Skeletal muscle tissue (tissue), 4 donors: ENCODE measurements around the gene SPPL2A. TPM values are rescaled to one million over a fixed set of nuclear protein-coding genes. Genes with fewer than 3 reads are reported as not detected.
"Not testable (repeated sequence)": the region's sequence is repeated elsewhere in the genome, so short reads cannot be mapped to it uniquely, and the experiment has no call there.

Source experiments
- H3K27ac ChIP-seq: one replicate; pipeline ENCODE4 v1.7.0; 2013; ENCODE audit warnings: mild to moderate bottlenecking, low read depth, low read length, inconsistent platforms
- H3K27me3 ChIP-seq, 3 donors: one replicate each; pipeline ENCODE4 v1.7.0; 2013; ENCODE audit warnings: low read length in 3 of 3; ENCODE audit not compliant: control insufficient read depth in 3 of 3, insufficient read depth in 3 of 3
- H3K36me3 ChIP-seq, 3 donors: one replicate each; pipeline ENCODE4 v1.7.0; 2013; ENCODE audit warnings: low read length in 3 of 3; ENCODE audit not compliant: control insufficient read depth in 3 of 3, insufficient read depth in 3 of 3
- H3K4me1 ChIP-seq, 3 donors: one replicate each; pipeline ENCODE4 v1.7.0; 2013; ENCODE audit warnings: low read length in 3 of 3, mild to moderate bottlenecking in 3 of 3; ENCODE audit not compliant: control insufficient read depth in 3 of 3, insufficient read depth in 3 of 3
- H3K4me3 ChIP-seq, 3 donors: one replicate each; pipeline ENCODE4 v1.7.0; 2013; ENCODE audit warnings: low read length in 3 of 3
- H3K9ac ChIP-seq, 3 donors: one replicate each; pipeline ENCODE4 v1.7.0; 2013; ENCODE audit warnings: low read length in 3 of 3, mild to moderate bottlenecking in 3 of 3, moderate library complexity in 2 of 3, low read depth in 1 of 3
- H3K9me3 ChIP-seq, 3 donors: one replicate each; pipeline ENCODE4 v1.7.0; 2013; ENCODE audit warnings: low read length in 3 of 3; ENCODE audit not compliant: control insufficient read depth in 3 of 3
- total RNA-seq: library from RNA; depleted of rRNA; stranded (reverse); fragments of >200 nt; gene quantifications from one replicate; pipeline ENCODE4 v1.2.3, GENCODE V29; 2014
- donor health status: Osteomylitis.

The SPPL2A gene
- total RNA-seq, 1 donor from 2014 or later, result 33.4 TPM

DNA sequence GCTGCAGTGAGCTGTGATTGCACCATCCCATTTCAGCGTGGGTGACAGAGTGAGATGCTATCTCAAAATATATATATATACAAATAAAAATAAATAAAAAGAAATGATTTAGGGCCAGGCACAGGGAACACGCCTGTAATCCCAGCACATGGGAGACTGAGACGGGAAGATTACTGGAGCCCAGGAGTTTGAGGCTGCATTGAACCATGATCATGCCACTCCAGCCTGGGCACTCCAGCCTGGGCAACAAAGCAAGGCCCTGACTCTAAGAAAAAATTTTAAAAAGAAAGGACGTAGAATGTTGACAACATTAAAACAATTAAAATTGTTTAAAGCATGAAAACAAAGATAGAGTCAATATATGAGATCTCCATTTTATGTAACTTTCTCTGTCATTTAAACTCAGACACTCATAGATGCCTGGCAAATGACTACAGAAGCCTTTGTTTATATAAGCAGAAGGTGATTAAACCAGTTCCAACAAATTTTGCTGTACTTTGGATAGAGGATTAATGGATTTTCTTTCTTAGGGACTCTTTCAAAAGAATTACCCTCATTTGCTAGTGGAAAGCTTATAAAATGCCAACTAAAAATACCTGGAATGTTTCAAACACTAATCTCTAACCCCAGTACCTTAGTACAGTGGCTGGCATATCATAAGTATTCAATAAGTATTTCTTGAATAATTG, 68.3 kb downstream of the SPPL2A start:
- no peak overlapping the region for H3K4me3 ChIP-seq
- H3K27me3 ChIP-seq, result no peaks in the 10 kb centered on the region
- no peak overlapping the region for H3K9ac ChIP-seq
- H3K9me3 ChIP-seq, result no peaks in the 10 kb centered on the region
- no peak overlapping the region for H3K27ac ChIP-seq
- no peaks in the 10 kb centered on the region for H3K4me1 ChIP-seq
- no peaks in the 10 kb centered on the region for H3K36me3 ChIP-seq

DNA sequence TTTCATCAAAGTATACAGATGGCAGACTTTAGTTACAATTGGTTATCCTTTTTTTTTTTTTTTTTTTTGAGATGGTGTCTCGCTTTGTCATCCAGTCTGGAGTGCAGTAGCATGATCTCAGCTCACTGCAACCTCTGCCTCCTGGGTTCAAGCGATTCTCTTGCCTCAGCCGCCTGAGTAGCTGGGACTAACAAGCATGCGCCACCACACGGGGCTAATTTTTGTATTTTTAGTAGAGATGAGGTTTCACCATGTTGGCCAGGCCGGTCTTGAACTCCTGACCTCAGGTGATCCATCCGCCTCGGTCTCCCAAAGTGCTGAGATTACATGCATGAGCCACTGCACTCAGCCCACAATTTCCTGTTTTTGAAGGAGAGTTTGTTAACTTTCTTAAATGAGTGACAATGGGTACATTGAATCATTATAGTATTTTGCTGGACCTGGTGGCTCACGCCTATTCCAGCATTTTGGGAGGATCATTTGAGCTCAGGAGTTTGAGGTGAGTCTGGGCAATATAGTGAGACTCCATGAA, 70.8 kb downstream of the SPPL2A start:
- not testable (repeated sequence) for H3K27ac ChIP-seq, H3K27me3 ChIP-seq, H3K4me1 ChIP-seq, H3K9me3 ChIP-seq, H3K36me3 ChIP-seq, H3K4me3 ChIP-seq, H3K9ac ChIP-seq

DNA sequence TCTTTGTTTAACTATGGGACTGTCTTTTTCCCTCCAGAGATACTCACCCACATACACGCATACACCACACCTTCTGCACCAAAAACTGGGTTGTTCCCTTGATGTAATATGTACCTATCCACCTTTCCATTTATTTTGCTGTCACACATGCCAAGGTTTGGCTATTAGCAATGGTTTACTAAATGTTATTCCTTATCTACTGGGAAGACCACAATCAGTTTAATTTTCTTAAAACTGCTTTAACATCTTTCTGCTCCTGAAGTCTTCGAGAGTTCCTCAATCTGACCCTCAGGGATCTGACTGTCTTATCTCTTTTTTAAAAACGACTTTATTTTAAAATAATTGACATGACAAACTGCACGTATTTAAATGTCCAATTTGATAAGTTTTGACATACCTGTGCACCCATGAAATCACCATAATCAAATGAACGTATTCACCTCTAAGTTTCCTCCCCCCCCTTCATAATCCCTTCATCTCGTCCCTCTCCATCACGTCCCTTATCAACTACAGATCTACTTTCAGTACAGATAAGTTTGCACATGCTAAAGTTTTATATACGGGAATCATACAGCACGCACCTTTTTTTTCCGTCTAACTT, 78.1 kb downstream of the SPPL2A start:
- Histone ChIP-seq H3K27ac (peak overlapping the region; percentile 92), H3K9ac (peak overlapping the region; percentile 89 to 97 (median 91)), H3K9me3 (no peaks in the 10 kb centered on the region), H3K4me3 (peak overlapping the region; percentile 80 to 94 (median 84)), H3K36me3 (peaks cover 0 to 8% (median 0%) of the 10 kb centered on the region in 3 donors), H3K4me1 (peaks cover 8 to 28% (median 21%) of the 10 kb centered on the region in 3 donors), H3K27me3 (no peaks in the 10 kb centered on the region)

DNA sequence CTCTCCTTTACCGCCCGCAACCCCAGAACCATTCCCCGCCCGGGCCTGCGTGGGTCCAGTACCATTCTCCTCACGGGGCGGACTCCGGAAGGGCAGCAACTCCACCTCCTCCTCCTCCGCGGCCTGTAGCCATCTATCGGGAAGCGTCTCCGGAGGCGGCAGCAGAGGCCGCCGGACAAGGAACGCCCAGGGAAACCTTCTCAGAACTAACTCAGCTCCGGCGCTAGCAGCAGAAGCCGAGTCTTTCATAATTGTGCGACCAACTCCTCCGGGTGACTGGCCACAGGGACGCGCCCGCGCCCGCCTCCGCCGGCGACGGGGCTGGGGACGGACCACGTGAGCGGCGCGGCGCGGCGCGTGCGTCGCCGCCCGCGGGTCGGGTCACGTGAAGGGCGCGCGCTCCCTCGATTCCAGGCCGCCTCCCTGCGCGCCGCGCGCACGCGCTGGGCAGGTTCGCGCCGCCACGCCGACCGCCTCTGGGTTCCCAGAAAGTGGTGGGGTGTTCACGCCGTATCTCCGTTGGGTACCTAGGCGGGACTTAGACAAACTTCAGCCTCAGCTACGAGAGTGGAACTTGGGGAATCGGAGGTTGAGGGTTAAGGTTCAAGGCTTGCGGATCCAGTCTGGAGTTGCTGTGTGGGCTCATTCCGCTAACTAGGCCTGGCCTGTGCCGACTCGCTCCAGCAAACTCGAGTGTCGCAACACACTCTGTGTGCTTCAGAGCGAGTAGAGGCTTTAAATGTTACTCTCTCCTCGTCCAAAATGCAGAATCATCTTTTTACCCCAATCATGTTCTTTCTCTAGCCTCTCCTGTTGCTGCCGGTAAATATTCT, 78.8 kb downstream of the SPPL2A start, which contains the start of gene TRPM7:
TRPM7 (minus strand) TSS at position 329 of the 833 bp plus-strand sequence; CDS start at position 65, 264 bp downstream.
- H3K36me3 ChIP-seq, result peaks cover 0 to 8% (median 0%) of the 10 kb centered on the region in 3 donors
- peaks cover 8 to 28% (median 21%) of the 10 kb centered on the region in 3 donors for H3K4me1 ChIP-seq
- H3K27ac ChIP-seq, result peak within 1 kb of the TSS; percentile 92
- H3K9me3 ChIP-seq, result no peaks in the 10 kb centered on the region
- no peaks in the 10 kb centered on the region for H3K27me3 ChIP-seq
- peak within 1 kb of the TSS; percentile 91 to 97 (median 96) for H3K9ac ChIP-seq
- peak within 1 kb of the TSS; percentile 84 to 97 (median 94) for H3K4me3 ChIP-seq

DNA sequence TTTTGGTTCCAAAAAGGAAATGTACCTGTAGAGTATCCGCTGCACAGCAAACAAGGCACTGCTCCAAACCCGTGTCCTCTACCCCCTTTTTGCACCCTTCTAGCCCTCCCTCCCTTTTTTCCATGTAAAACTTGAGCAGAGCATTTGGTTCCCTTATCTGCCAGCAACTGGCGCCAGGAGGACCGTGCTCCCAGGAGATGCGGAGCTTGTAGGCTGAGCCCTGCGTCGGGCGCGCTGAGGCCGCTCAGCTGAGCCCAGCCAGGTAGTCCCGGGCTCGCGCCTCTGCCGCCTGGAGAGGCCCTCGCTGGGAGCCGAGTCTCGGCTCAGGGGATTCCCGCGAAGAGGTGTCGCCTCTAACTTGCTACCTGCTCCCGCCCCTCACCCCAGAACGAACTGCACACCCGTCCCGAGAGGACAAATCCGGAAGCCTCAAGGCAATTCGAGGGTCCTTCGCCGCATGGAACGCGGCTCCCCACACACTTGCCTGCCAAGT, 79.5 kb downstream of the SPPL2A start:
- H3K27ac ChIP-seq, result peak overlapping the region; percentile 92
- peak overlapping the region; percentile 84 to 97 (median 94) for H3K4me3 ChIP-seq
- H3K4me1 ChIP-seq, result peaks cover 8 to 33% (median 21%) of the 10 kb centered on the region in 3 donors
- H3K27me3 ChIP-seq, result no peaks in the 10 kb centered on the region
- no peaks in the 10 kb centered on the region for H3K9me3 ChIP-seq
- H3K36me3 ChIP-seq, result peaks cover 0 to 8% (median 0%) of the 10 kb centered on the region in 3 donors
- peak overlapping the region; percentile 78 to 97 (median 96) for H3K9ac ChIP-seq

DNA sequence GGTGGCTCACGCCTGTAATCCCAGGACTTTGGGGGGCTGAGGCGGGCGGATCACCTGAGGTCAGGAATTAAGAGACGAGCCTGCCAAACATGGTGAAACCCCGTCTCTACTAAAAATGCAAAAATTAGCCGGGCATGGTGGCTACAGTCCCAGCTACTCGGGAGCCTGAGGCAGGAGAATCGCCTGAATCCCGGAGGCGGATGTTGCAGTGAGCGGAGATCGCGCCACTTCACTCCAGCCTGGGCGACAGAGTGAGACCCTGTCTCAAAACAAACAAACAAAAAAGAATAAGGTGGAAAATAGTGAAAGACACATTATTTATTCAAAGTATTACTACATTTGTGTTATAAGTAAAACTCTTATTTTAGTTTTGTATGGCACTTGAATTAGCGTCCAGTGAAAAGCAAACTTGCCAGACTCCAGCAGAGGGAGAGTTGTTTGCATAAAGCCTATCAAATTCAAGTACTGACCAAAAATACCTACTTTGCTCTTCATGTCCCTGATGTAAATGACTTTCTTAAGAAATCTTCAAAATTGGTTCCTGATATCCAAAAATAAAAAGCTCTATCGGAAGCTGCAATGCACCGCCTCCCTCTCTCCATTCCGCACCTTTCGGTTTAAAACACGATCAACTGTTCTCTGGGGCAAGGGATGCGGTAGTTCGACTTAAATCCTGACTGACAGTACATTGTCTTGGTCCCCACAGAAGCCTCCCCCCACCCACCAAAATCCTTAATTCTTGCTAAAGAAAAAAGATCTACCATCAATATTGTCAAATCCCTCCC, 80.1 kb downstream of the SPPL2A start:
- H3K4me1 ChIP-seq, result peaks cover 8 to 33% (median 21%) of the 10 kb centered on the region in 3 donors
- peak overlapping the region; percentile 78 to 97 (median 96) for H3K9ac ChIP-seq
- H3K27ac ChIP-seq, result peak overlapping the region; percentile 92
- H3K27me3 ChIP-seq, result no peaks in the 10 kb centered on the region
- peak overlapping the region; percentile 84 to 97 (median 94) for H3K4me3 ChIP-seq
- peaks cover 0 to 8% (median 0%) of the 10 kb centered on the region in 3 donors for H3K36me3 ChIP-seq
- no peaks in the 10 kb centered on the region for H3K9me3 ChIP-seq

DNA sequence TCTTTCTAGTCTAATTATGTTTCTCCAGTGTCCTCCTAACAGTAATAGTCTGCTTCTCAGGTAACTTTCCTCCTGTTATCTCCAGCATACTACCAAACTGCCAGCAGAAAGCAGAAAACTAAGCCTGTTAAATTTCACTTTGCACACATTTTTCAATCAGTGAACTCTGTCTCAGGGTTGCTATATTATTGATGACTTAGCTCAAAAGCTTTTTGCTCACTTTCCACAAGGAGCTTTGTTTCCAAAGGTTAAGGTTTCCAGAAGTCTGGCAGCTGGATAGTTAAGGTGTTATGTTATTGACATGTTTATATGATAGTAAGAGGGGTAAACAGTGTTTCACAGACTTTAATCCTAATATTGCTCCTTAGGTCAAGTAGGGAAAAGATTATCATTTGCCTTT, 84.0 kb downstream of the SPPL2A start:
- no peak overlapping the region for H3K27ac ChIP-seq
- H3K4me1 ChIP-seq, result peaks cover 8 to 27% (median 20%) of the 10 kb centered on the region in 3 donors
- H3K9ac ChIP-seq, result no peak overlapping the region
- no peaks in the 10 kb centered on the region for H3K27me3 ChIP-seq
- peaks cover 0 to 8% (median 0%) of the 10 kb centered on the region in 3 donors for H3K36me3 ChIP-seq
- no peak overlapping the region for H3K4me3 ChIP-seq
- H3K9me3 ChIP-seq, result no peaks in the 10 kb centered on the region

DNA sequence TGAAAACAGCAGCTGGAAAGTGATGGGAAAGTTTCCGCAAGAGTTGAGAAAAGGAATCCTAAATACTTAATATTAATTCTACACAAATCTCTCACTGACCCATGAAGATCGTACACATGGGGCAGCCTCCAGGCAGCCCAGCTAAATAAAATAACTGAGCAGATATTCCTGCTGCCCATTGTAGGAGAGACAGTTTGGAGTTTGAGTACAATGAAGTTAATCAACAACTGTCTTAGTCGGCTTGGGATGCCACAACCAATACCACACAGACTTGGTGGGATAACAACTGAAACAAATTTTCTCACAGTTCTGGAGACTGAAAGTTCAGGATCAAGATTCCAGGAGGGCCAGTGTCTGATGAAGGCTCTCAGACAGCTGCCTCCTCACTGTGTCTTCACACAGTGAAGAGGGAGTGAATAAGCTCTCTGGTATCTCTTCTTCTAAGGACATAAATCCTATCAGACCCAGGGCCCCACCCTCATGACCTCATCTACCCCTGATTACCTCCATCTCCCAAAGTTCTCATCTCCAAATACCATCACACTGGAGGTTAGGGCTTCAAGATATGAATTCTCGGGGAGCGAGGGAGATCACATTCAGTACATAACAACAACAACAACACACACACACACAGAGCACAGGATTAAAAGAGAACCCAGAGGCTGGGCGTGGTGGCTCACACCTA, 88.6 kb downstream of the SPPL2A start:
- no peak overlapping the region for H3K27ac ChIP-seq

More for the DNA sequence above, 88.6 kb downstream of the SPPL2A start:
- H3K9ac ChIP-seq, result no peak overlapping the region
- peaks cover 0 to 6% (median 5%) of the 10 kb centered on the region in 3 donors for H3K4me1 ChIP-seq
- H3K9me3 ChIP-seq, result no peaks in the 10 kb centered on the region
- no peak overlapping the region for H3K4me3 ChIP-seq
- H3K36me3 ChIP-seq, result no peaks in the 10 kb centered on the region
- H3K27me3 ChIP-seq, result no peaks in the 10 kb centered on the region
